GOT3 (cell line): Measurements from ENCODE around the gene CABYR.

Experiments used
- DNase-seq: peaks from one replicate; lab custom pipeline; 2025; ENCODE audit warnings: mixed read lengths; lab: John Stamatoyannopoulos, UW

CABYR gene

GRCh38 chr18:24190590-24190989 is 51.7 kb downstream of the CABYR start:
- DNase-seq, result no peak

GRCh38 chr18:24195296-24196053 is 56.6 kb downstream of the CABYR start:
- no peak for DNase-seq

- DNase-seq, result no peak
Measured at GRCh38 chr18:24196764-24197163, 57.9 kb downstream of the CABYR start.

GRCh38 chr18:24197412-24197811 is 58.5 kb downstream of the CABYR start:
- no peak for DNase-seq

- DNase-seq, result no peak
Measured at GRCh38 chr18:24198461-24198860, 59.6 kb downstream of the CABYR start.

GRCh38 chr18:24199372-24199962 is 60.6 kb downstream of the CABYR start:
- no peak for DNase-seq

GRCh38 chr18:24200494-24201290 is 61.8 kb downstream of the CABYR start:
- no peak for DNase-seq

GRCh38 chr18:24201699-24202687 is 63.1 kb downstream of the CABYR start:
- DNase-seq, result no peak

GRCh38 chr18:24204904-24205303 is 66.0 kb downstream of the CABYR start:
- no peak for DNase-seq

- no peak for DNase-seq
Measured at GRCh38 chr18:24208270-24209035, 69.6 kb downstream of the CABYR start.

GRCh38 chr18:24209558-24209957 is 70.7 kb downstream of the CABYR start:
- DNase-seq, result no peak
